HUES6 (cell line): ENCODE results near the gene TMCO4.

Experiments used
- H3K27ac ChIP-seq: 2 replicates; pipeline ENCODE4 v1.7.0; 2013; ENCODE audit warnings: low read depth, mild to moderate bottlenecking, low read length, inconsistent platforms
- H3K27me3 ChIP-seq: 2 replicates; pipeline ENCODE4 v1.6.1; 2013; ENCODE audit warnings: low read length; ENCODE audit not compliant: control insufficient read depth, insufficient read depth
- H3K36me3 ChIP-seq: 2 replicates; pipeline ENCODE4 v1.6.1; 2013; ENCODE audit warnings: low read length; ENCODE audit not compliant: control insufficient read depth, insufficient read depth
- H3K4me1 ChIP-seq: 2 replicates; pipeline ENCODE4 v1.6.1; 2013; ENCODE audit warnings: low read length; ENCODE audit not compliant: control insufficient read depth, insufficient read depth
- H3K4me3 ChIP-seq: 2 replicates; pipeline ENCODE4 v1.5.1; 2013; ENCODE audit warnings: low read depth, low read length
- H3K9ac ChIP-seq: one replicate; pipeline ENCODE4 v1.6.1; 2013; ENCODE audit warnings: mild to moderate bottlenecking, low read length
- H3K9me3 ChIP-seq: 2 replicates; pipeline ENCODE4 v1.6.1; 2013; ENCODE audit warnings: low read depth, low read length; ENCODE audit not compliant: control insufficient read depth, insufficient read depth

TMCO4 gene

GRCh38 chr1:19654386-19654785 lies 145.3 kb downstream of the TMCO4 start:
- H3K27ac ChIP-seq = peak overlapping the region; percentile 80
- H3K27me3 ChIP-seq = no peaks in the 10 kb centered on the region
- no peaks in the 10 kb centered on the region for H3K9me3 ChIP-seq
- H3K9ac ChIP-seq = peak overlapping the region; percentile 59
- no peak overlapping the region for H3K4me3 ChIP-seq
- no peaks in the 10 kb centered on the region for H3K36me3 ChIP-seq
- H3K4me1 ChIP-seq = peaks cover 16% of the 10 kb centered on the region; the same call in 1 of the 2 replicates

GRCh38 chr1:19651141-19651737 lies 148.5 kb downstream of the TMCO4 start:
- peaks cover 4% of the 10 kb centered on the region for H3K27me3 ChIP-seq
- H3K36me3 ChIP-seq = no peaks in the 10 kb centered on the region
- H3K9ac ChIP-seq = no peak overlapping the region
- peaks cover 16% of the 10 kb centered on the region; the same call in 1 of the 2 replicates for H3K4me1 ChIP-seq
- no peak overlapping the region for H3K27ac ChIP-seq
- no peak overlapping the region for H3K4me3 ChIP-seq
- H3K9me3 ChIP-seq = no peaks in the 10 kb centered on the region

DNA sequence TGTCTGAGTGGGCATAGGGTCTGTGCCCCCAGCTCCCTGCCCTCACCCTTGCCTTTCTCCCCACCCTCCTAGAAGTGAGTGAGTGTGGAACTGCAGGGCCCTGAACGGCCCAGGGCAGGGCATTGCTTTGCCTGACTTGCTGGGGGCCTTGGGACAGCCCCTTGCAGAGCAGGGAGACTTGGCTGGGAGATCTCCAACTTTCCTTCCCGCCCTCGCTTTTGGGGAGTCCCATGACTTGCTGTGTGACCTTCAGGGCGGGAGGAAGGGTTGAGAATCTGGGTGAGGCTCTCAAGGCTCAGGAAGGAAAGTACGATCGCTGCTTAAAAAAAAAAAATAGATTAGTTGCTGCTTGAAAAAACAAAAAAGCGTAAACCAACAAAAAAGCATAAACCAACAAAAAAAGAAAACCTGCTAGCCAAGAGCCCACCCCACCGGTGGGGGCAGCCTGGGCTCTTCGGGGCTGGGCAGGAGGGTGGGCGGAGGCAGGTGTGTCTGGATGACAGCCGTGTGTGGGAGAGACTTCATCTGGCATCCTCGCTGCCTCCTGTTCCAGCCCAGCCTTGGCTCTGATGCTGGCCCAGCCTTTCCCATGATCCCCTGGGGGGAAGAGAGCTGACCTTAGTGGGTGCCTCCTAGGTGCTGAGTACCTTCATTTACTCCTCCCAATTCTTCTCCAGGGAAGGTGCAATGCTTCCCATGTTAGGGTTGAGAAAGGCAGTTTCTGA lies 149.1 kb downstream of the TMCO4 start:
- Histone ChIP-seq H3K4me3 (no peak overlapping the region), H3K27ac (no peak overlapping the region), H3K4me1 (peaks cover 21% of the 10 kb centered on the region; the same call in 1 of the 2 replicates), H3K9ac (no peak overlapping the region), H3K36me3 (no peaks in the 10 kb centered on the region), H3K27me3 (peaks cover 10% of the 10 kb centered on the region), H3K9me3 (no peaks in the 10 kb centered on the region)

- Histone ChIP-seq H3K36me3 (no peaks in the 10 kb centered on the region), H3K4me1 (peaks cover 21% of the 10 kb centered on the region; the same call in 1 of the 2 replicates), H3K27ac (no peak overlapping the region), H3K9ac (no peak overlapping the region), H3K27me3 (peaks cover 24% of the 10 kb centered on the region), H3K4me3 (no peak overlapping the region), H3K9me3 (no peaks in the 10 kb centered on the region)
These were observed 151.0 kb downstream of the TMCO4 start for GRCh38 chr1:19648689-19649088.

DNA sequence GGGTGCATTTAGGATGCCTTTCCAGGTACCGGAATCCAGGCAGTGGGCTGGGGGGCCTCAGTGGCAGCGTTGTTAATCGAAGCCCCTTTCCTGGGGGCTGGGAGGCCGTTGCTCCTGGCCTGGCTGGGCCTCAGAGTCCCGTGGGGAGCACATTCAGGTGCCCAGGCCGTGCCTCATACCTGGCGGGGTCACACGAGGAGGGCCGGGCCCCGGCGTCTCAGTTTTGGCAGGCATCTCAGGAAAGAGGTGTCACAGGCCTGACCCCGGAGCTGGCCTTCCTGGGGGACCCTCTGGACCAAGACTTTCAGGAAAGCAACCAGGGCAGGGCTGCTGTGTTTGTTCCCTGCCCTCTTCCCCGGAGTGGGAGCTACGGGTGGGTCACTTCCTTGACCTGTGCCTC lies 151.5 kb downstream of the TMCO4 start:
- H3K27ac ChIP-seq = no peak overlapping the region
- H3K9me3 ChIP-seq = no peaks in the 10 kb centered on the region
- peaks cover 29% of the 10 kb centered on the region for H3K27me3 ChIP-seq
- peaks cover 21% of the 10 kb centered on the region; the same call in 1 of the 2 replicates for H3K4me1 ChIP-seq
- no peaks in the 10 kb centered on the region for H3K36me3 ChIP-seq
- H3K9ac ChIP-seq = no peak overlapping the region
- H3K4me3 ChIP-seq = no peak overlapping the region

- no peak overlapping the region for H3K4me3 ChIP-seq
These were observed 152.1 kb downstream of the TMCO4 start for GRCh38 chr1:19647643-19648042.

GRCh38 chr1:19646377-19647319 lies 153.1 kb downstream of the TMCO4 start:
- Histone ChIP-seq H3K36me3 (no peaks in the 10 kb centered on the region), H3K27ac (no peak overlapping the region), H3K27me3 (peaks cover 42% of the 10 kb centered on the region), H3K4me1 (peaks cover 22% of the 10 kb centered on the region; the same call in 1 of the 2 replicates), H3K9ac (no peak overlapping the region), H3K4me3 (no peak overlapping the region), H3K9me3 (no peaks in the 10 kb centered on the region)

More at GRCh38 chr1:19647643-19648042, 152.1 kb downstream of the TMCO4 start:
- Histone ChIP-seq H3K9me3 (no peaks in the 10 kb centered on the region), H3K27me3 (peaks cover 35% of the 10 kb centered on the region), H3K27ac (no peak overlapping the region), H3K4me1 (peaks cover 22% of the 10 kb centered on the region; the same call in 1 of the 2 replicates), H3K36me3 (no peaks in the 10 kb centered on the region), H3K9ac (no peak overlapping the region)

DNA sequence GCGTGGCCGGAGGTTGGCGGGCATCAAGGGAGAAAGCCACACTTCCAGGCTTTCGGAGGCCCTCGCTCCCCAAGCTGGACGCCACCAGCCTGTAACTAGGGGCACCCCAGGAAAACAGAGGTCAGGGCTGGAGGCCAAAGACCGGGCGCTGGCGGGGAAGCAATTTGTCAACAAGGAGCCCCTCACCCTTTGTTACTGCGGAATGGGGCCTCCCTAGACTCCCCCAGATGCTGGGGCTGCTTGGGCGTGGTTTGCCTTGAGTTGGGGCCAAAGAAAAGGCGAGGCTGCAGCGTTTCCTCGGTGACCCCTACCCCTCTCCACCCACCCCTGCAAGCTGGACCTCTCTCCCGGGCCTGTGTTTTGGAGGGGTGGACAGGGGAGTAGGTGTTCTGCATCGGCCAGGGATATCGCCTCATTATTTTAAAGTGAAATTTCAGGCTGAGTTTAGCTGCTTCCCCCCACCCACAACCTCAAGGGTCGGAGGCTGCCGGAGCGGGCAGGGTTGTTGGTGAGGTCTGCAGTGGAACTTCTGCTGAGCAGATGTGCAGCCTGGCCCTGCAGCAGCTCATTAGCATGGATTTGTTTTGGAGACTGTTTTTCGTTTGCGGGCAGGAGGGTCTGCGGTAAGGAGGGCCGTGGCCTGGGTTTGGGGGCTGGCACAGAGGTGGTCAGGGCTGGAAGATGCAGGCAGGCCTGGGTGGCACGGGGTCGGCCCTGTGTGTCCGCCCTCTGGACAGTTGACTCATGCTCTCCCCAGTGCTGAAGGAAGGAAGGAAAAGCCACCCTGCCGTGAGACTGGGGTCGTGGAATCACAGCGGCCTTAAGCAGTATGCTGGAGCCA lies 154.1 kb downstream of the TMCO4 start:
- Histone ChIP-seq H3K27me3 (peaks cover 51% of the 10 kb centered on the region), H3K9ac (peak overlapping the region; percentile 78), H3K36me3 (no peaks in the 10 kb centered on the region), H3K27ac (no peak overlapping the region), H3K4me1 (peaks cover 22% of the 10 kb centered on the region), H3K9me3 (no peaks in the 10 kb centered on the region), H3K4me3 (peak overlapping the region; percentile 95)

GRCh38 chr1:19644681-19645410 lies 154.9 kb downstream of the TMCO4 start:
- Histone ChIP-seq H3K9ac (peak overlapping the region; percentile 78), H3K9me3 (no peaks in the 10 kb centered on the region), H3K4me3 (peak overlapping the region; percentile 95), H3K4me1 (peaks cover 29% of the 10 kb centered on the region), H3K36me3 (no peaks in the 10 kb centered on the region), H3K27ac (no peak overlapping the region), H3K27me3 (peaks cover 51% of the 10 kb centered on the region)

DNA sequence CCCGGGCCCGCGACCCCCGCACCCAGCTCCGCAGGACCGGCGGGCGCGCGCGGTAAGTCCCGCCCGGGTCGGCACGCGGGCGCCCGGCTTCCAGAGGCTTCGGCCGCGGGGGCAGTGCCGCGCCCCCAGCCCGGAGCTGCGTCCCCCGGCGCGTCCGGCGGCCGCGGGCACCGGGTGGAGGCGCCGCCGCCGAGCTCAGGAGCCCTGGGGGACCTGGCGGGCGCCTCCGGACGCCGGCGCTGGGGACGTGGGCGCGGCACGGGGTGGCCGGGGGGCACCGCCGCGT lies 155.4 kb downstream of the TMCO4 start:
- Histone ChIP-seq H3K27ac (no peak overlapping the region), H3K4me3 (peak overlapping the region; percentile 95), H3K9me3 (no peaks in the 10 kb centered on the region), H3K27me3 (peaks cover 51% of the 10 kb centered on the region), H3K9ac (peak overlapping the region; percentile 78), H3K36me3 (no peaks in the 10 kb centered on the region), H3K4me1 (peaks cover 29% of the 10 kb centered on the region)
